Breast epithelium (tissue), 3 donors: Measurements from ENCODE around the gene KCTD19.

ENCODE experiments used
- CTCF ChIP-seq, 3 donors: fragments of 450-650 bp; IDR thresholded peaks; one replicate each; pipeline ENCODE4 v1.5.1; 2016 to 2017; ENCODE audit warnings: antibody characterized with exemption in 3 of 3, mild to moderate bottlenecking in 3 of 3, moderate library complexity in 3 of 3
- POLR2A ChIP-seq: fragments of 450-650 bp; IDR thresholded peaks from one replicate; pipeline ENCODE4 v1.6.1; 2016; ENCODE audit warnings: antibody characterized with exemption, mild to moderate bottlenecking, moderate library complexity
- POLR2AphosphoS5 ChIP-seq, 3 donors: sonication (generic); formaldehyde crosslinking; IDR thresholded peaks; one replicate each; pipeline ENCODE4 v1.6.1; 2017; ENCODE audit warnings: antibody characterized with exemption in 3 of 3

DNA sequence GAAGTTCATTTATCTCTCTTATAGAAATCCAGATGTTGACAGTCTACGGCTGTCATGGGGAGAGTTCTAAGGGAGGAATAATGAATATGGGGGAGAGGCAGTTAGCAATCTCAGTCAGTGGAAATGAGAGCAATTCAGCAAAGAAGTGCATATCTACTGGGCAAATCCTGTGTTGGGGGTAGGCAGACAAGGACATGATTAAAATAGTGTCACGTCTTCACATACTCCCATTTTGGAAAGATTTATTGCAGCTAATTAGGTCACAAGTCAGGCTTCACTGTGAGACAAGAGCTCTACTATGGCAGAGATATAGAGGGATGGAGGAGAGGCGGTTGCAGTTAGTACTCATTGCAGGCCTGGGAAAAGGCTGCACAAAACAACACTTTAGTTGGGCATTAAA, 29.9 kb upstream of the KCTD19 start:
- TF ChIP-seq POLR2AphosphoS5 (IDR thresholded peaks at IDR 0.05) = no peak
- no peak for TF ChIP-seq CTCF (IDR thresholded peaks at IDR 0.05)
- TF ChIP-seq POLR2A = no peak
